ENCODE data around the gene SLC16A10. TPM values are rescaled to one million over a fixed set of nuclear protein-coding genes. Genes with fewer than 3 reads are reported as not detected.

The SLC16A10 gene
- total RNA-seq, 4 donors from 2014 or later = 35.6 to 50.9 (median 43.9) TPM

GRCh38 chr6:111210194-111210728 is 123.0 kb downstream of the SLC16A10 start:
- TF ChIP-seq CTCF (IDR thresholded peaks at IDR 0.05) (no peak), POLR2A (IDR thresholded peaks at IDR 0.05) (no peak)

GRCh38 chr6:111211411-111212030 is 124.2 kb downstream of the SLC16A10 start:
- WGBS, 2 donors = 69 to 79% methylated on average over 6 of the region's 6 CpGs
- H3K4me3 ChIP-seq (ENCODE audit: low read depth, poor library complexity, severe bottlenecking) = no peak overlapping the region
- intact Hi-C loops (cut with DNase I; ENCODE audit: low total_unique reads) = no loop called here
- TF ChIP-seq CTCF (IDR thresholded peaks at IDR 0.05) (no peak), POLR2A (IDR thresholded peaks at IDR 0.05) (no peak)
- DNase-seq (ENCODE audit: low spot score in 2 of 2) = no peak

More at GRCh38 chr6:111210194-111210728, 123.0 kb downstream of the SLC16A10 start:
- intact Hi-C loops (cut with DNase I; ENCODE audit: low total_unique reads) = no loop called here
- no peak overlapping the region for H3K4me3 ChIP-seq (ENCODE audit: low read depth, poor library complexity, severe bottlenecking)
- WGBS, 2 donors = 34 to 43% methylated on average over 1 of the region's 1 CpG
- DNase-seq (ENCODE audit: low spot score in 2 of 2) = no peak

- WGBS, 2 donors = 87 to 88% methylated on average over 3 of the region's 3 CpGs
- intact Hi-C loops (cut with DNase I; ENCODE audit: low total_unique reads) = no loop called here
Measured at GRCh38 chr6:111212625-111213024, 125.3 kb downstream of the SLC16A10 start.

GRCh38 chr6:111215131-111215530 is 127.8 kb downstream of the SLC16A10 start:
- intact Hi-C loops (cut with DNase I; ENCODE audit: low total_unique reads) = no loop called here
- DNase-seq (ENCODE audit: low spot score in 2 of 2) = no peak
- TF ChIP-seq CTCF (IDR thresholded peaks at IDR 0.05) (no peak), POLR2A (IDR thresholded peaks at IDR 0.05) (no peak)
- WGBS, 2 donors = 51% methylated on average over 1 of the region's 1 CpG
- H3K4me3 ChIP-seq (ENCODE audit: low read depth, poor library complexity, severe bottlenecking) = no peak overlapping the region

More at GRCh38 chr6:111212625-111213024, 125.3 kb downstream of the SLC16A10 start:
- TF ChIP-seq POLR2A (IDR thresholded peaks at IDR 0.05) = no peak
- no peak for TF ChIP-seq CTCF (IDR thresholded peaks at IDR 0.05)
- no peak overlapping the region for H3K4me3 ChIP-seq (ENCODE audit: low read depth, poor library complexity, severe bottlenecking)
- DNase-seq (ENCODE audit: low spot score in 2 of 2) = no peak

GRCh38 chr6:111219785-111220184 is 132.5 kb downstream of the SLC16A10 start:
- intact Hi-C loops (cut with DNase I; ENCODE audit: low total_unique reads) = no loop called here
- no peak for TF ChIP-seq POLR2A (IDR thresholded peaks at IDR 0.05)
- no peak for TF ChIP-seq CTCF (IDR thresholded peaks at IDR 0.05)

More at GRCh38 chr6:111219785-111220184, 132.5 kb downstream of the SLC16A10 start:
- DNase-seq (ENCODE audit: low spot score in 2 of 2) = no peak
- WGBS, 2 donors = 96 to 99% methylated on average over 6 of the region's 6 CpGs
- H3K4me3 ChIP-seq (ENCODE audit: low read depth, poor library complexity, severe bottlenecking) = no peak overlapping the region

All from lower leg skin (tissue), 4 donors.